H1 (cell line): Measurements from ENCODE around the gene ZNF513. TPM values are rescaled to one million over a fixed set of nuclear protein-coding genes. Genes with fewer than 3 reads are reported as not detected.

Source experiments
- CTCF ChIA-PET: fragments of 300-600 bp; sonication (Branson Sonifier 250); formaldehyde crosslinking; loops from one replicate; lab custom pipeline; 2021; ENCODE audit not compliant: partially characterized antibody; lab: Charles Lee
- POLR2A ChIA-PET: fragments of 300-600 bp; sonication (Branson Sonifier 250); formaldehyde crosslinking; loops from one replicate; lab custom pipeline; 2021; ENCODE audit warnings: inconsistent platforms; ENCODE audit not compliant: partially characterized antibody; lab: Charles Lee
- DNase-seq, 2 experiments: peaks; one replicate each; pipeline versions ENCODE4 v3.0.0 to v3.0.0-alpha.2; 2010 to 2022; ENCODE audit warnings: low spot score in 2 of 2, low read depth in 1 of 2, mixed read lengths in 1 of 2
- FAIRE-seq: peaks from 2 replicates; lab custom pipeline; 2011; peaks lifted over from hg19 to GRCh38; lab: Jason Lieb, UNC
- H2AFZ ChIP-seq: 2 replicates; pipeline ENCODE4 v1.8.1; 2012; ENCODE audit warnings: low read length, inconsistent platforms
- H2AK5ac ChIP-seq: 2 replicates; pipeline ENCODE4 v1.6.1; 2013; ENCODE audit warnings: low read depth, low read length
- H2BK120ac ChIP-seq: replicated peaks from 2 replicates; pipeline ENCODE3; 2013; ENCODE audit warnings: low read depth, low read length, inconsistent platforms
- H2BK12ac ChIP-seq: 2 replicates; pipeline ENCODE4 v1.6.1; 2013; ENCODE audit warnings: low read depth, low read length
- H2BK15ac ChIP-seq: 2 replicates; pipeline ENCODE4 v1.6.1; 2013; ENCODE audit warnings: low read length
- H2BK20ac ChIP-seq: 2 replicates; pipeline ENCODE4 v1.6.1; 2013; ENCODE audit warnings: low read length
- H2BK5ac ChIP-seq: 2 replicates; pipeline ENCODE4 v1.6.1; 2013; ENCODE audit warnings: low read depth, low read length
- H3K14ac ChIP-seq: 2 replicates; pipeline ENCODE4 v1.6.1; 2013; ENCODE audit warnings: inconsistent platforms; ENCODE audit not compliant: insufficient read length
- H3K18ac ChIP-seq: 2 replicates; pipeline ENCODE4 v1.6.1; 2013; ENCODE audit warnings: low read length; ENCODE audit errors: extremely low read depth
- H3K23ac ChIP-seq: 2 replicates; pipeline ENCODE4 v1.6.1; 2013; ENCODE audit warnings: inconsistent platforms; ENCODE audit not compliant: insufficient read length
- H3K23me2 ChIP-seq: 2 replicates; pipeline ENCODE4 v1.6.1; 2013; ENCODE audit warnings: low read depth, low read length
- H3K27ac ChIP-seq: 2 replicates; pipeline ENCODE4 v1.6.1; 2011; ENCODE audit warnings: low read depth, low read length, inconsistent platforms
- H3K27me3 ChIP-seq, 4 experiments: replicated peaks in 1 of 4; 1 replicate in 1 of 4; 2 replicates in 3 of 4; pipeline versions ENCODE4 v1.6.1 to v1.8.1; 2011 to 2013; ENCODE audit warnings: low read length in 3 of 4, mild to moderate bottlenecking in 3 of 4, inconsistent platforms in 2 of 4, mixed read lengths in 2 of 4, moderate library complexity in 1 of 4; ENCODE audit not compliant: control insufficient read depth in 3 of 4, insufficient read depth in 3 of 4; ENCODE audit errors: extremely low read depth in 1 of 4
- H3K36me3 ChIP-seq, 4 experiments: 2 replicates each; pipeline versions ENCODE4 v1.6.1 to v1.8.1; 2011 to 2013; ENCODE audit warnings: mild to moderate bottlenecking in 4 of 4, low read length in 3 of 4, moderate library complexity in 2 of 4, control low read depth in 1 of 4, inconsistent platforms in 1 of 4; ENCODE audit not compliant: insufficient read depth in 4 of 4, control insufficient read depth in 2 of 4
- H3K4ac ChIP-seq: replicated peaks from 2 replicates; pipeline ENCODE3; 2013; ENCODE audit warnings: low read length, low read depth, mixed read lengths, inconsistent platforms; ENCODE audit not compliant: insufficient read length
- H3K4me1 ChIP-seq, 4 experiments: replicated peaks in 1 of 4; 1 replicate in 1 of 4; 2 replicates in 3 of 4; pipeline versions ENCODE4 v1.6.1 to v1.8.1; 2011 to 2013; ENCODE audit warnings: low read length in 3 of 4, inconsistent platforms in 2 of 4, mixed read lengths in 1 of 4; ENCODE audit not compliant: insufficient read depth in 4 of 4, control insufficient read depth in 3 of 4
- H3K4me2 ChIP-seq, 2 experiments: 2 replicates each; pipeline versions ENCODE4 v1.6.1 to v1.8.1; 2011 to 2013; ENCODE audit warnings: low read depth in 2 of 2, low read length in 2 of 2, control low read depth in 1 of 2, inconsistent platforms in 1 of 2, mild to moderate bottlenecking in 1 of 2; ENCODE audit not compliant: insufficient read depth in 1 of 2
- H3K4me3 ChIP-seq, 4 experiments: fragments of 200-600, 300-600 bp in 1 of 4; sonication (generic), shearing (Covaris generic), sonication (Bioruptor Twin) in 1 of 4; 2 replicates each; pipeline versions ENCODE4 v1.5.1 to v1.8.1; 2011 to 2016; ENCODE audit warnings: low read length in 4 of 4, low read depth in 3 of 4, control low read depth in 2 of 4, inconsistent platforms in 2 of 4, mild to moderate bottlenecking in 2 of 4, mixed read lengths in 1 of 4, moderate library complexity in 1 of 4; ENCODE audit not compliant: insufficient read depth in 2 of 4; ENCODE audit errors: extremely low read depth in 1 of 4
- H3K56ac ChIP-seq: replicated peaks from 2 replicates; pipeline ENCODE3; 2013; ENCODE audit warnings: low read depth, mild to moderate bottlenecking, mixed read lengths, low read length, inconsistent platforms; ENCODE audit not compliant: insufficient read length
- H3K79me1 ChIP-seq: 2 replicates; pipeline ENCODE4 v1.6.1; 2013; ENCODE audit warnings: low read depth, low read length, control low read depth
- H3K79me2 ChIP-seq, 2 experiments: 2 replicates each; pipeline versions ENCODE4 v1.6.1 to v1.8.1; 2012 to 2013; ENCODE audit warnings: low read length in 2 of 2, mild to moderate bottlenecking in 2 of 2, inconsistent platforms in 1 of 2; ENCODE audit not compliant: insufficient read depth in 2 of 2, control insufficient read depth in 1 of 2
- H3K9ac ChIP-seq, 4 experiments: replicated peaks in 1 of 4; 1 replicate in 1 of 4; 2 replicates in 3 of 4; pipeline versions ENCODE4 v1.6.1 to v1.8.1; 2011 to 2013; ENCODE audit warnings: low read depth in 3 of 4, low read length in 3 of 4, control low read depth in 2 of 4, mild to moderate bottlenecking in 2 of 4, moderate library complexity in 2 of 4, inconsistent platforms in 1 of 4; ENCODE audit errors: extremely low read depth in 1 of 4
- H3K9me3 ChIP-seq, 2 experiments: 2 replicates each; pipeline versions ENCODE4 v1.6.1 to v1.8.1; 2012 to 2013; ENCODE audit warnings: mild to moderate bottlenecking in 2 of 2, moderate library complexity in 2 of 2, control low read depth in 1 of 2, inconsistent platforms in 1 of 2, low read depth in 1 of 2, low read length in 1 of 2, mixed read lengths in 1 of 2; ENCODE audit not compliant: insufficient read depth in 2 of 2
- H4K20me1 ChIP-seq, 2 experiments: replicated peaks in 1 of 2; 2 replicates each; pipeline versions ENCODE3 to v1.8.1; 2011 to 2013; ENCODE audit warnings: inconsistent platforms in 2 of 2, low read length in 2 of 2, mild to moderate bottlenecking in 1 of 2; ENCODE audit not compliant: insufficient read depth in 2 of 2, control insufficient read depth in 1 of 2
- H4K5ac ChIP-seq: 2 replicates; pipeline ENCODE4 v1.6.1; 2013; ENCODE audit warnings: low read length, low read depth, mixed read lengths, inconsistent platforms; ENCODE audit not compliant: insufficient read length
- H4K8ac ChIP-seq: 2 replicates; pipeline ENCODE4 v1.8.0; 2013; ENCODE audit warnings: mild to moderate bottlenecking, moderate library complexity, low read length, inconsistent platforms; ENCODE audit not compliant: insufficient read depth; ENCODE audit errors: extremely low read depth
- H4K91ac ChIP-seq: replicated peaks from 2 replicates; pipeline ENCODE3; 2013; ENCODE audit warnings: low read length, mixed read lengths, inconsistent platforms; ENCODE audit not compliant: insufficient read length
- CHD2 ChIP-seq: IDR thresholded peaks from 2 replicates; pipeline ENCODE4 v1.6.1; 2012; ENCODE audit warnings: low read length, improper control_type of control experiment
- CTBP2 ChIP-seq: IDR thresholded peaks from 2 replicates; pipeline ENCODE4 v1.7.0; 2011; ENCODE audit warnings: borderline replicate concordance, mild to moderate bottlenecking, moderate library complexity, mixed read lengths, low read length; ENCODE audit not compliant: insufficient read depth, insufficient read length
- JUND ChIP-seq: IDR thresholded peaks from 2 replicates; pipeline ENCODE4 v1.6.1; 2011; ENCODE audit warnings: mild to moderate bottlenecking, improper control_type of control experiment, low read length
- KDM1A ChIP-seq: fragments of 200-600, 300-600 bp; sonication (generic); IDR thresholded peaks from 2 replicates; pipeline ENCODE4 v1.7.1; 2016; ENCODE audit warnings: mild to moderate bottlenecking, low read length, borderline replicate concordance
- RAD21 ChIP-seq, 2 experiments: IDR thresholded peaks in 1 of 2; conservative IDR thresholded peaks in 1 of 2; 2 replicates each; pipeline ENCODE4 v1.6.1; 2011; ENCODE audit warnings: low read depth in 2 of 2, low read length in 2 of 2, improper control_type of control experiment in 1 of 2, inconsistent platforms in 1 of 2, mild to moderate bottlenecking in 1 of 2, moderate library complexity in 1 of 2
- SIN3A ChIP-seq, 2 experiments: IDR thresholded peaks in 1 of 2; conservative IDR thresholded peaks in 1 of 2; 2 replicates each; pipeline ENCODE4 v1.6.1; 2011 to 2012; ENCODE audit warnings: low read length in 2 of 2, improper control_type of control experiment in 1 of 2, low read depth in 1 of 2, mild to moderate bottlenecking in 1 of 2
- SP1 ChIP-seq: IDR thresholded peaks from 2 replicates; pipeline ENCODE4 v1.6.1; 2011; ENCODE audit warnings: low read depth, low read length
- WGBS, 2 experiments: shearing (Covaris generic) in 1 of 2; methylation state at CpG; one replicate each; pipeline versions ENCODE4 v1.1.6 to v1.1.7; 2013 to 2015; ENCODE audit warnings: low lambda C conversion rate in 2 of 2, mixed read lengths in 2 of 2, inconsistent platforms in 1 of 2, low coverage in 1 of 2, missing lambda C conversion rate in 1 of 2; ENCODE audit not compliant: insufficient replicate concordance in 2 of 2, insufficient coverage in 1 of 2, insufficient read length in 1 of 2; ENCODE audit errors: extremely low coverage in 1 of 2, missing lambda C conversion rate in 1 of 2; 5-methylcytosine and 5-hydroxymethylcytosine counted together
- polyA plus RNA-seq, 7 experiments: library from polyadenylated mRNA; depleted of rRNA in 3 of 7; stranded (reverse) in 5 of 7; unstranded in 2 of 7; fragments of >200 nt in 5 of 7; fragments of 200-250 nt in 2 of 7; gene quantifications; 1 replicate in 5 of 7; 2 replicates in 1 of 7; 4 replicates in 1 of 7; pipeline versions ENCODE4 v1.2.1 to v1.2.3, GENCODE V29; 2011 to 2013; ENCODE audit warnings: missing spikeins in 2 of 7, mixed read lengths in 2 of 7
- total RNA-seq: library from RNA; stranded (reverse); fragmentation: NEBNext Ultra II Directional; extraction: Animal tissue kit (Norgen Biotek cat#: 25700); gene quantifications from 2 replicates; pipeline ENCODE4 v1.2.1, GENCODE V29; 2021

The ZNF513 gene
- total and polyA plus RNA-seq, 2 of the 8 experiments (the other 6 are each of a cell fraction or from before 2014, with no cell fraction given): 17.3 to 29.5 TPM

DNA sequence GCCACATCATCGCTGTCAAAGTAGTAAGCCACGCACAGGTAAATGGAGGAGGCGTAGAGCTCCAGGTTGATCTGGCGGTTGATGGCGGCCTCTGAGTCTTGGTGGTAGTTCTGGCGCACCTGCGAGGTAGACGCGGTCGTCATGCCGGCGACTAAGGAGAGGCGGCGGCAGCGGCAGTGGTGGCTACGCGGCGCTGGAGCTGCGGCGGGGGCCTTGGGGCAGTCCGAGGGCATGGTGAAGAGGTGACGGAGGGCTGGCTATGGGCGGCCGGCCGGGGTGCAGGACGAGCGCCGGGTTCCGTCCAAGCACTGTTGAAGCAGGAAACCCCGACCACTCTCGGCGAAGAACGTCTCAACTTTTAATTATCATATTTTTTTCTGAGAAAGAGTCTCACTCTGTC is 12.7 kb upstream of the ZNF513 start:
- Histone ChIP-seq H2BK120ac (no peak overlapping the region), H3K18ac (no peak overlapping the region), H2BK20ac (no peak overlapping the region), H3K79me2 (peaks cover 8 to 87% of the 10 kb centered on the region in 2 experiments), H3K27me3 (no peaks in the 10 kb centered on the region), H3K27ac (no peak overlapping the region), H3K4me3 (no peak overlapping the region), H3K23ac (no peak overlapping the region), H2BK5ac (no peak overlapping the region), H3K79me1 (peaks cover 8% of the 10 kb centered on the region; the same call in 1 of the 2 replicates), H3K4ac (no peak overlapping the region), H2BK15ac (no peak overlapping the region), H4K5ac (no peak overlapping the region), H3K14ac (no peak overlapping the region), H4K20me1 (peaks cover 4 to 9% of the 10 kb centered on the region in 2 experiments), H3K36me3 (peaks cover 0 to 9% (median 5%) of the 10 kb centered on the region in 4 experiments; a peak in 6 of 8 replicates), H2AK5ac (no peak overlapping the region), H2BK12ac (no peak overlapping the region), H4K8ac (no peak overlapping the region), H3K9me3 (no peaks in the 10 kb centered on the region), H3K9ac (no peak overlapping the region), H3K23me2 (no peaks in the 10 kb centered on the region), H4K91ac (no peak overlapping the region), H3K4me2 (no peak overlapping the region), H3K56ac (no peak overlapping the region), H2AFZ (no peak overlapping the region), H3K4me1 (no peaks in the 10 kb centered on the region)
- ChIA-PET POLR2A (interaction anchor here (0.8 to 2.0 kb wide), 5 partner anchors 10 to 16 kb away, joined by 3 to 6 read pairs (median 4); partner anchors contain the start of genes PPM1G and ZNF513), CTCF (no interaction called here)
- FAIRE-seq (no peak), DNase-seq (no peak)
- TF ChIP-seq SP1: no peak
- no peak for TF ChIP-seq CTBP2
- TF ChIP-seq CHD2: no peak
- no peak for TF ChIP-seq KDM1A
- TF ChIP-seq JUND: no peak
- no peak for TF ChIP-seq RAD21 (IDR thresholded peaks at IDR 0.05 in 1 of 2, conservative IDR thresholded peaks at IDR 0.05 in 1 of 2; ENCODE audit: low read depth in 2 of 2, low read length in 2 of 2)
- no peak for TF ChIP-seq SIN3A (conservative IDR thresholded peaks at IDR 0.05 in 1 of 2, IDR thresholded peaks at IDR 0.05 in 1 of 2; ENCODE audit: low read depth in 1 of 2, low read length in 2 of 2)
- 96% methylated on average over 32 of the region's 33 CpGs; no CpG with 5 or more reads in 1 of the 2 experiments for WGBS, 2 experiments
